C4-2B (cell line): Measurements from ENCODE around the gene TREML4.

ENCODE experiments used
- H3K27ac ChIP-seq: fragments of 450-650 bp; 2 replicates; pipeline ENCODE4 v1.5.1; 2017
- ZFX ChIP-seq: fragments of 450-650 bp; IDR thresholded peaks from 2 replicates; pipeline ENCODE4 v1.6.1; 2017
- TF ChIP-seq, protein P1 (sequence below): fragments of 450-650 bp; conservative IDR thresholded peaks from 2 replicates; pipeline ENCODE4 v1.5.1; 2017; ENCODE audit warnings: mild to moderate bottlenecking

Gene TREML4

DNA sequence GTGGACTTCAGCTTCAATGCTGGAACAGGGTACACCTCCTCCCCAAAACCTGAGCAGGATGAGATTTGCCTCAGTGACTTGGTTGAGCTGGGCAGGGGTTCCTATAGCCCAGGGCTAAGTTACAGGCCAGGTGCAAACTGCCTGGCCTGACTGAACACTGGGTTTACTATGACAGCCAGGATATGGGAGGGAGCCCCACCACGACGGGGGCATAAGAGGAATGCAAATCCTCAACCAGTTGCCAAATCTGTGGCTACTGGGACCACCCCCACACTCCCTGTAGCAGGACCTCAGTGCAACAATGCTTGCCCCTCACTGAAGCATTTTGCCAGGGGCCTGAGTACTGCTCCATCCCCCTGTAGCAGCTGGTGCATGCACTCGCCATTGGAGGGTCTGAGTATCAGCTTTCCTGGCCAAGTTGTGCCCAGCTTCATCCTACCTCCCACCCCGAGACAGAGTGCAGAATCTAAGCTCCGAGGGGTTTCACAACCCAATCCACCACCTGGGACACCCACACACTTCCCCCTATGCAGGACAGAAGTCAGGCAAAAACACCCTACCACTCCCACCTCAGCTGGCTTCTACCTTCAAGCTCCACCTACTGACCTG, 27.6 kb downstream of the TREML4 start:
- TF ChIP-seq, protein P1, sequence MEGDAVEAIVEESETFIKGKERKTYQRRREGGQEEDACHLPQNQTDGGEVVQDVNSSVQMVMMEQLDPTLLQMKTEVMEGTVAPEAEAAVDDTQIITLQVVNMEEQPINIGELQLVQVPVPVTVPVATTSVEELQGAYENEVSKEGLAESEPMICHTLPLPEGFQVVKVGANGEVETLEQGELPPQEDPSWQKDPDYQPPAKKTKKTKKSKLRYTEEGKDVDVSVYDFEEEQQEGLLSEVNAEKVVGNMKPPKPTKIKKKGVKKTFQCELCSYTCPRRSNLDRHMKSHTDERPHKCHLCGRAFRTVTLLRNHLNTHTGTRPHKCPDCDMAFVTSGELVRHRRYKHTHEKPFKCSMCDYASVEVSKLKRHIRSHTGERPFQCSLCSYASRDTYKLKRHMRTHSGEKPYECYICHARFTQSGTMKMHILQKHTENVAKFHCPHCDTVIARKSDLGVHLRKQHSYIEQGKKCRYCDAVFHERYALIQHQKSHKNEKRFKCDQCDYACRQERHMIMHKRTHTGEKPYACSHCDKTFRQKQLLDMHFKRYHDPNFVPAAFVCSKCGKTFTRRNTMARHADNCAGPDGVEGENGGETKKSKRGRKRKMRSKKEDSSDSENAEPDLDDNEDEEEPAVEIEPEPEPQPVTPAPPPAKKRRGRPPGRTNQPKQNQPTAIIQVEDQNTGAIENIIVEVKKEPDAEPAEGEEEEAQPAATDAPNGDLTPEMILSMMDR = no peak
- no peak for TF ChIP-seq ZFX
- peak overlapping the region; percentile 35 for H3K27ac ChIP-seq

DNA sequence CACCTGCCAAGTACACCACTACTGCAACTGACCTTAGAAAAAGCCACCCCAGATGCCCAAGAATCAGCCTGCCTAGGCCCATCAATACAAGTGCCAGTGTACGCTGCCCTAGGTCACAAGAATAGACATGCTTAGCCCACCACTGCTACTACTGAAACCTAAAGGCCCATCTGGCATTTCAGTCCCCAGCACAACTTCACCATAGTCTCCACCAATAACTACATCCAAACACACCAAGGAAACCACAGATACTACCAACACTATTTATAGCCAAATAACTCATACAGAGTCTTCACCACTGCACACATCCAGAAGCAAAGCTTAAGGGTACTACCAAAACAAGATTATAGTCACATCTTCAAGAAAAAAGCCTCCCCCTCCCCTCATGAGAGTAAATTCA, 28.2 kb downstream of the TREML4 start:
- peak overlapping the region; percentile 35 for H3K27ac ChIP-seq
- no peak for TF ChIP-seq ZFX
- TF ChIP-seq, protein P1 = no peak

- TF ChIP-seq ZFX = no peak
- TF ChIP-seq, protein P1 = no peak
- H3K27ac ChIP-seq = peak overlapping the region; percentile 75
Measured at GRCh38 chr6:41257369-41258195, 29.4 kb downstream of the TREML4 start.

DNA sequence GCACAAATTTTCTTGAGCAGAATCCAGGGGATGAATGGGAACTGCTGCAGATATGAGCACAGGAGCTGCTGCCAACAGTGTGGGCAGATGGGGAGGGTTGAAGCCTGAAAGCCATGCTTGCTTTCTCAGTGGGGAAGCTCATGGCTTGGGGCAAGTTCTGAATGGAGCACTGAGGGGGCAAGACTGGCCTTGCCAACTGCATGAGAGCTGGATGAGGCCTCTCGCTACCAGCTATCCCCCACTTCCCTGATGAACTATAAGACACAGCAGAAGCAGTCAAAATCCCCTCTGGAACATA, 30.0 kb downstream of the TREML4 start:
- peak overlapping the region; percentile 75 for H3K27ac ChIP-seq

DNA sequence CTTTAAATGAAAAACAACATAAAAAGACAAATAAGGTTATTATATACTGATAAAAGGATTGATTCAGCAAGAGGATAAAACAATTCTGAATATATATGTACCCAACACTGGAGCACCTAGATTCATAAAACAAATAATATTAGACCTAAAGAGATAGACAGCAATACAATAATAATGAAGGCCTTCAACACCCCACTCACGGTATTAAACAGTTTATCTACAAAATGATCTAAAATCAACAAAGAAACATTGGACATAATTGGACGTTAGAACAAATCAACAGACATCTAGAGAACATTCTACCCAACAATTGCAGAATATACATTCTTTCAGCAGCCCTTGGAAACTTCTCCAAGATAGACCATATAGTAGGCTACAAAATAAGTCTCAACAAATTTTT, 34.3 kb downstream of the TREML4 start:
- TF ChIP-seq, protein P1 = no peak
- no peak for TF ChIP-seq ZFX
- H3K27ac ChIP-seq = no peak overlapping the region

More for the DNA sequence above, 30.0 kb downstream of the TREML4 start:
- TF ChIP-seq, protein P1 = no peak
- TF ChIP-seq ZFX = no peak

DNA sequence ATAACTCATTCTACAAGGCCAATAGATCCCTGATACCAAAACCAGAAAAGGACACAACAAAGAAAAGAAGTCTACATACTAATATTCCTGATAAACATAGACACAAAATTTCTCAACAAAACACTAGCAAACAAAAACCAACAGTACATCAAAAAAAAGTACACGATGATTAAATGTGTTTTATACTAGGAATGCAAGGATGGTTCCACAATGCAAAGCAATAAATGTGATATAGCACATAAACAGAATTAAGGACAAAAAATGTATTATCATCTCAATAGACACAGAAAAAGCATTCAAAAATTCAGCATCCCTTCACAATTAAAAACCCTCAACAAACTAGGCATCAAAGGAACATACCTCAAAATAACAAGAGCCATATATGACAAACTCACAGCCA, 35.1 kb downstream of the TREML4 start:
- H3K27ac ChIP-seq = no peak overlapping the region
- TF ChIP-seq ZFX = no peak
- TF ChIP-seq, protein P1 = no peak

DNA sequence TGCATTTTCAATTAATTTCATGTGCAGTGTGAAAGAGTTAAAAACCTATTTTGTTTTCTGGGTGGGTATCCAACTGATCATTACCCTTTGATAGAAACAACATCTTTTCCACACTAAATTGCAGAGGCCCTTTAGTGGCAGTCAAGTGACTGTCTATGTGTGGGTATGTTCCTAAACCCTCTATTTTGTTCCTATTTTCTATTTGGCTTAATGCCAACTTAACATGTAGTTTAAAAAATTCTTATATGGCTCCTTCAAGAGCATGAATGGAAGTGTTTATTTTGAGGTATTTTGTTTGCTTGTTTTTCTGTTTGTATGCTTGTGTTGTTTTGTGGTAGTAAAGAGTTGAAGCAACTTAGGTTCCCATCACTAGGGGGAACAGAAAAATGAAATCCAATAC, 38.4 kb downstream of the TREML4 start:
- H3K27ac ChIP-seq = no peak overlapping the region
- TF ChIP-seq, protein P1 = no peak
- TF ChIP-seq ZFX = no peak
